GM12801 (cell line): ENCODE measurements around the gene COPE.

ENCODE experiments used
- TF ChIP-seq, protein P1 (sequence below): IDR thresholded peaks from one replicate; pipeline ENCODE4 v1.5.1; 2011; ENCODE audit warnings: control low read depth; ENCODE audit not compliant: insufficient read length; ENCODE audit errors: extremely low read depth

The COPE gene

DNA sequence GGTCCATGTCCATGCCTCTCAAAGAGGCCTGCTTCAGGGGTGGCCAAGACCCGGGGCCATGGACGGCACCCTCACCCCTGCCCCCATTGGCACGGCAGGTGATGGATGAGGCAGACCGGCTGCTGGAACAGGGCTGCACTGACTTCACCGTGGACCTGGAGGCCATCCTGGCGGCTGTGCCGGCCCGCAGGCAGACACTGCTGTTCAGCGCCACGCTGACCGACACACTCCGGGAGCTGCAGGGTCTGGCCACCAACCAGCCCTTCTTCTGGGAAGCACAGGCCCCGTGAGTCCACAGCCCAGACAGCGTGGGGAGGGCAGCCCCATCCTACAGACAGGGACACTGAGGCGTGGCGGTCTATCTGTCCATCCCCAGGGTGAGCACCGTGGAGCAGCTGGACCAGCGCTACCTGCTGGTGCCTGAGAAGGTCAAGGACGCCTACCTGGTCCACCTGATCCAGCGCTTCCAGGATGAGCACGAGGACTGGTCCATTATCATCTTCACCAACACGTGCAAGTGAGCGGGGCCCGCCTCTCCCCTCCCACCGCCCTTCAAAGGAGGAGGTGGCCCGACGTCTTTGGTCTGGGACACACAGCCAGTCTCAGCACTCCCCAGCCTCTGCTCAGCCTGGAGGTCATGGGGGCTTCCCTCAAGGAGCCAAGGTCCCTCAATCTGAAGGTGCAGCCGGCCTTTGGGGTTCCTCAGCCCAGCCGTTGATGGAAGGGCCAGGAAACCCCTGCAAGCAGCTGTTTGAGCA lies 3.2 kb upstream of the COPE start:
- TF ChIP-seq, protein P1, sequence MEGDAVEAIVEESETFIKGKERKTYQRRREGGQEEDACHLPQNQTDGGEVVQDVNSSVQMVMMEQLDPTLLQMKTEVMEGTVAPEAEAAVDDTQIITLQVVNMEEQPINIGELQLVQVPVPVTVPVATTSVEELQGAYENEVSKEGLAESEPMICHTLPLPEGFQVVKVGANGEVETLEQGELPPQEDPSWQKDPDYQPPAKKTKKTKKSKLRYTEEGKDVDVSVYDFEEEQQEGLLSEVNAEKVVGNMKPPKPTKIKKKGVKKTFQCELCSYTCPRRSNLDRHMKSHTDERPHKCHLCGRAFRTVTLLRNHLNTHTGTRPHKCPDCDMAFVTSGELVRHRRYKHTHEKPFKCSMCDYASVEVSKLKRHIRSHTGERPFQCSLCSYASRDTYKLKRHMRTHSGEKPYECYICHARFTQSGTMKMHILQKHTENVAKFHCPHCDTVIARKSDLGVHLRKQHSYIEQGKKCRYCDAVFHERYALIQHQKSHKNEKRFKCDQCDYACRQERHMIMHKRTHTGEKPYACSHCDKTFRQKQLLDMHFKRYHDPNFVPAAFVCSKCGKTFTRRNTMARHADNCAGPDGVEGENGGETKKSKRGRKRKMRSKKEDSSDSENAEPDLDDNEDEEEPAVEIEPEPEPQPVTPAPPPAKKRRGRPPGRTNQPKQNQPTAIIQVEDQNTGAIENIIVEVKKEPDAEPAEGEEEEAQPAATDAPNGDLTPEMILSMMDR = no peak

DNA sequence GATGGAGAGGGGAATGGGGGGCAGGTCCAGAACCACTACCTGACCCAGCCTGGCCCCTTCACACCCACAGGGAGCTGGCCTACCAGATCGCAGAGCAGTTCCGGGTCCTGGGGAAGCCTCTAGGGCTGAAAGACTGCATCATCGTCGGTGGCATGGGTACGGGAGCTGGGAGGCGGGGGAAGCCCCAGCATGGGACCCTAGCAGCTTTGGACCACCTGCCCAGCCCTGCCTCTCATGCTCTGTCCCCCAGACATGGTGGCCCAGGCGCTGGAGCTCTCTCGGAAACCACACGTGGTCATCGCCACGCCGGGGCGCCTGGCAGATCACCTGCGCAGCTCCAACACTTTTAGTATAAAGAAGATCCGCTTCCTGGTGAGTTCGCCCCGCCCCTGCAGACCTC lies 2.4 kb upstream of the COPE start:
- TF ChIP-seq, protein P1 = no peak

DNA sequence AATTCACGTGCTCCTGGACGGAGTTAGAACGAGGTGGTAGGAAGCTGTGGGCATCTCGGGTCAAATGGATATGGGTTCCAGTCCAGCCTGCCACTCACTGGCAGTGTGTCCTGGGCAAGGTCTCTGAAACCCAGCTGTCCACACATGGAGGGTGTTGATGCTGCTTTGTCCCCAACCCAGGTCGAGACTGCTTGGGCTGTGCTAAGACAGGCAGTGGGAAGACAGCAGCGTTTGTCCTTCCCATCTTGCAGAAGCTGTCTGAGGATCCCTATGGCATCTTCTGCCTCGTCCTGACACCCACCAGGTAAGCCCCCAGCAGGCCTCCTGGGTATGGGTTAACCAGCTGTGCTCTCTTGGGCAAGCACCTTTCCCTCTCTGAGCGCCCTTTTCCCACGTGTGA lies 1.2 kb upstream of the COPE start:
- TF ChIP-seq, protein P1 = no peak

DNA sequence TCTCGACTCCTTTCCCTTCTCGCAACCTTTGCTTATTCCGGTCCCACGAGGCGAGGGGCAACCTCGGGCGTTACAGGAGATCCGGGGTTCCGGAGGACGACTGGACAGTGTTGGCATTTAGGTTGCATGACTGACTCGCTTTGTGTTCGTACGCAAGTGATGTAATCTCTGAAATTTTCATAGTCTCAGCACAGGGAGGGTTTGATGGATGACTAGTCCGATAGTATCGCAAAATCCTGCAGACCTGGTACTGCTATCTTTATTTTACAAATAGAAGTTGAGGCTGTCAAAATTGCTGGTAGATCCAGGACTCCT lies 670 bp upstream of the COPE start:
- TF ChIP-seq, protein P1 = no peak

DNA sequence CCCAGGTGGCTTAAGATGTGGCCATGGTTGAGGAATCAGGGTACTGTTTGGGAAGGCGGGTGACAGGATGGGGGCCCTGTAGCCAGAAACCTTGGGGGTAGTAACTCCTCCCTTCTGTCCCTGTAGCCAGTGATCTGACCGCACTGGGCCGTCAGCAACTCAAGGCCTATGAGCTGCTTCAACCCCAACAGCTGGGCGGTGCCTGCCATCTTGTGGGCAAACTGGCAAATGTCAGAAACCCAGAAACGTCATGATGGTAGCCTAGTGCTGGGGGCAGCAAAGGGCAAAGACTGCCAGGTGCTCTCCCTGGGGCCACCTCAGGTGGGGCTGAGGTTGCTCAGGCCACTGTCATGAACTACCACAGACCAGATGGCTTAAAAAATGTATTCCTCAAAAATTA lies 3.5 kb downstream of the COPE start:
- TF ChIP-seq, protein P1 = no peak

DNA sequence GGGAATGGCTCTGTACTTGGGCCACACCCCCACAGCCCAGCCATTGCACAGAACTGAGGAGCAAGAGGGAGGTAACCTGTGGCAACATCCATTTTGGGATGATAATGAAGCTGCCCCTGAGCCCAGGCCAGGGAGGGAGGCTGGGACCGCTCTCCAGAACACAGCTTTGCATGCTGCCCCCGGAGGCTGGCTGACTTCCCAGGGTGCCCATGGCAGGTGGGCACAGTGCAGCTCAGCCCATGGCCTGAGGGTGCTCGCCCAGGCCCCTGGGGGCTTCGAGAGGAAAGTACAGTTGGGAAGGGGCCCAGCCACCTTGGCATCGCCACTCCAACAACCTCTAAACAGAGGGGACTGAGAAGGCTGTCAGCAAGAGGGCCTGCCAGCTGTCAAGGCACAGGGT lies 5.7 kb downstream of the COPE start:
- TF ChIP-seq, protein P1 = no peak

DNA sequence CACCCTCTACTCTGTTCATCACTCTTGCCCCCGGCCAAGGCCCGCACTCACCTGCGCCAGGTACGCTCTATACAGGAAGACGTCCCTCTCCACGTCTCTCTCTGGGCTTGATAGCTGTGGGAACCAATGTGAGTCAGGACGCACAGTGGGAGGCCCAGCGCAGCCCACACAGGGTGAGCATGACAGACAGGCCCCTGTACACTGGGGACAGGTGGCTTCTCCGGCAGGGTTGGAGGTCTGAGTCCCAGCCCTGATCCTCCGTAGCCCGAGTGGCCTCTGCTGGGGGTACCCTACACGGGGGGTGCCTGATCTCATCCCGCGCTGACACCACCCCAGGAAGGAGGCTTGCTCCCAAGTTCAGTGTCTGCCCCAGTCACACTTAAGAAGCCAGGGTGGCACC lies 6.3 kb downstream of the COPE start:
- TF ChIP-seq, protein P1 = no peak
